VCaP (cell line): ENCODE data around the gene CCND2.

ENCODE experiments used
- H3K27ac ChIP-seq: fragments of 450-650 bp; 2 replicates; pipeline ENCODE4 v1.5.1; 2017
- CTCF ChIP-seq: fragments of 450-650 bp; conservative IDR thresholded peaks from 2 replicates; pipeline ENCODE4 v1.5.1; 2017; ENCODE audit warnings: mild to moderate bottlenecking, moderate library complexity

The CCND2 gene

GRCh38 chr12:4273273-4273651 is 300 bp upstream of the CCND2 start:
- TF ChIP-seq CTCF: no peak
- no peak overlapping the region for H3K27ac ChIP-seq

- TF ChIP-seq CTCF: no peak
- H3K27ac ChIP-seq: no peak overlapping the region
These were observed 944 bp downstream of the CCND2 start for GRCh38 chr12:4274396-4275015.

GRCh38 chr12:4275016-4275869 is 1.7 kb downstream of the CCND2 start:
- TF ChIP-seq CTCF: no peak
- no peak overlapping the region for H3K27ac ChIP-seq

GRCh38 chr12:4275870-4276301 is 2.3 kb downstream of the CCND2 start:
- no peak overlapping the region for H3K27ac ChIP-seq
- no peak for TF ChIP-seq CTCF

- TF ChIP-seq CTCF: peak; percentile 97
- H3K27ac ChIP-seq: no peak overlapping the region
These were observed 3.1 kb downstream of the CCND2 start for GRCh38 chr12:4276524-4277204.

GRCh38 chr12:4277205-4277543 is 3.6 kb downstream of the CCND2 start:
- TF ChIP-seq CTCF: peak; percentile 0
- H3K27ac ChIP-seq: no peak overlapping the region

- no peak overlapping the region for H3K27ac ChIP-seq
- TF ChIP-seq CTCF: no peak
These were observed 4.3 kb downstream of the CCND2 start for GRCh38 chr12:4277857-4278256.
